MM.1S (cell line): ENCODE measurements around the gene TRAPPC4.

Source experiments
- EZH2 ChIP-seq: fragments of 300-600 bp; sonication (generic); optimal IDR thresholded peaks from 2 replicates; pipeline ENCODE3; 2017; ENCODE audit warnings: low read depth, mild to moderate bottlenecking, antibody characterized with exemption, low read length, mixed read lengths
- TF ChIP-seq, protein P1 (sequence below): fragments of 300-600 bp; sonication (generic); IDR thresholded peaks from 2 replicates; pipeline ENCODE4 v1.5.1; 2016; ENCODE audit warnings: antibody characterized with exemption, low read length, mixed read lengths

DNA sequence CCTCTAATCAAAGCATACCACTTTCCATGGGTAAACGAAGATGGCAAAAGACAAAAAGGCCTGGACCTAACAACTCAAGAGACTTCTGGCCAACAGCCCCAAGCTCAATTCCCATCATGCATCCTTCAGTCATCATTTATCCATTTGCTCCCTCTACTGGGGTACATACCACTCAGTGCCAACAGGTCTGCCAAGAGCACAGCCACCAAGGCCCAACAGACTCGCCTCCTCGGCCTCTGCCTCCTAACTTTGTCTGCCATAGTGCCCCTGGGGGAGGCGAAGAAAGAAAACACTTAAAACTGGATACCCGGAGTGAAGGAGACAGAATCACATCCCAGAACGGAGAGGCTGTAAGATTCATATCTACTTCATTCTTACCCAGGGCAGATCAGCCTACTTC is 37.3 kb downstream of the TRAPPC4 start:
- TF ChIP-seq, protein P1, sequence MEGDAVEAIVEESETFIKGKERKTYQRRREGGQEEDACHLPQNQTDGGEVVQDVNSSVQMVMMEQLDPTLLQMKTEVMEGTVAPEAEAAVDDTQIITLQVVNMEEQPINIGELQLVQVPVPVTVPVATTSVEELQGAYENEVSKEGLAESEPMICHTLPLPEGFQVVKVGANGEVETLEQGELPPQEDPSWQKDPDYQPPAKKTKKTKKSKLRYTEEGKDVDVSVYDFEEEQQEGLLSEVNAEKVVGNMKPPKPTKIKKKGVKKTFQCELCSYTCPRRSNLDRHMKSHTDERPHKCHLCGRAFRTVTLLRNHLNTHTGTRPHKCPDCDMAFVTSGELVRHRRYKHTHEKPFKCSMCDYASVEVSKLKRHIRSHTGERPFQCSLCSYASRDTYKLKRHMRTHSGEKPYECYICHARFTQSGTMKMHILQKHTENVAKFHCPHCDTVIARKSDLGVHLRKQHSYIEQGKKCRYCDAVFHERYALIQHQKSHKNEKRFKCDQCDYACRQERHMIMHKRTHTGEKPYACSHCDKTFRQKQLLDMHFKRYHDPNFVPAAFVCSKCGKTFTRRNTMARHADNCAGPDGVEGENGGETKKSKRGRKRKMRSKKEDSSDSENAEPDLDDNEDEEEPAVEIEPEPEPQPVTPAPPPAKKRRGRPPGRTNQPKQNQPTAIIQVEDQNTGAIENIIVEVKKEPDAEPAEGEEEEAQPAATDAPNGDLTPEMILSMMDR = peak; percentile 27
- no peak for TF ChIP-seq EZH2
